PC-9 (cell line): ENCODE results near the gene RBMS1.

Source experiments
- EZH2 ChIP-seq: fragments of 200-600 bp; sonication (generic); IDR thresholded peaks from 2 replicates; pipeline ENCODE4 v1.8.0; 2017; ENCODE audit warnings: antibody characterized with exemption, low read depth
- TF ChIP-seq, protein P1 (sequence below): fragments of 200-600 bp; sonication (generic); conservative IDR thresholded peaks from 2 replicates; pipeline ENCODE4 v1.6.1; 2017; ENCODE audit warnings: mixed run types, antibody characterized with exemption, mild to moderate bottlenecking, moderate library complexity

GRCh38 chr2:160389875-160390274, 103.7 kb downstream of the RBMS1 start:
- TF ChIP-seq EZH2, result no peak
- TF ChIP-seq, protein P1, sequence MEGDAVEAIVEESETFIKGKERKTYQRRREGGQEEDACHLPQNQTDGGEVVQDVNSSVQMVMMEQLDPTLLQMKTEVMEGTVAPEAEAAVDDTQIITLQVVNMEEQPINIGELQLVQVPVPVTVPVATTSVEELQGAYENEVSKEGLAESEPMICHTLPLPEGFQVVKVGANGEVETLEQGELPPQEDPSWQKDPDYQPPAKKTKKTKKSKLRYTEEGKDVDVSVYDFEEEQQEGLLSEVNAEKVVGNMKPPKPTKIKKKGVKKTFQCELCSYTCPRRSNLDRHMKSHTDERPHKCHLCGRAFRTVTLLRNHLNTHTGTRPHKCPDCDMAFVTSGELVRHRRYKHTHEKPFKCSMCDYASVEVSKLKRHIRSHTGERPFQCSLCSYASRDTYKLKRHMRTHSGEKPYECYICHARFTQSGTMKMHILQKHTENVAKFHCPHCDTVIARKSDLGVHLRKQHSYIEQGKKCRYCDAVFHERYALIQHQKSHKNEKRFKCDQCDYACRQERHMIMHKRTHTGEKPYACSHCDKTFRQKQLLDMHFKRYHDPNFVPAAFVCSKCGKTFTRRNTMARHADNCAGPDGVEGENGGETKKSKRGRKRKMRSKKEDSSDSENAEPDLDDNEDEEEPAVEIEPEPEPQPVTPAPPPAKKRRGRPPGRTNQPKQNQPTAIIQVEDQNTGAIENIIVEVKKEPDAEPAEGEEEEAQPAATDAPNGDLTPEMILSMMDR, result no peak
